Measurements from ENCODE around the gene AACS. TPM values are rescaled to one million over a fixed set of nuclear protein-coding genes. Genes with fewer than 3 reads are reported as not detected.
A peak's percentile ranks its signal among the peaks of the same experiment; 100 is the strongest.

The AACS gene
- total and polyA plus RNA-seq, 2 of the 13 experiments (the other 11 are each of a cell fraction or from before 2014, with no cell fraction given) = 23.3 to 28.8 TPM

DNA sequence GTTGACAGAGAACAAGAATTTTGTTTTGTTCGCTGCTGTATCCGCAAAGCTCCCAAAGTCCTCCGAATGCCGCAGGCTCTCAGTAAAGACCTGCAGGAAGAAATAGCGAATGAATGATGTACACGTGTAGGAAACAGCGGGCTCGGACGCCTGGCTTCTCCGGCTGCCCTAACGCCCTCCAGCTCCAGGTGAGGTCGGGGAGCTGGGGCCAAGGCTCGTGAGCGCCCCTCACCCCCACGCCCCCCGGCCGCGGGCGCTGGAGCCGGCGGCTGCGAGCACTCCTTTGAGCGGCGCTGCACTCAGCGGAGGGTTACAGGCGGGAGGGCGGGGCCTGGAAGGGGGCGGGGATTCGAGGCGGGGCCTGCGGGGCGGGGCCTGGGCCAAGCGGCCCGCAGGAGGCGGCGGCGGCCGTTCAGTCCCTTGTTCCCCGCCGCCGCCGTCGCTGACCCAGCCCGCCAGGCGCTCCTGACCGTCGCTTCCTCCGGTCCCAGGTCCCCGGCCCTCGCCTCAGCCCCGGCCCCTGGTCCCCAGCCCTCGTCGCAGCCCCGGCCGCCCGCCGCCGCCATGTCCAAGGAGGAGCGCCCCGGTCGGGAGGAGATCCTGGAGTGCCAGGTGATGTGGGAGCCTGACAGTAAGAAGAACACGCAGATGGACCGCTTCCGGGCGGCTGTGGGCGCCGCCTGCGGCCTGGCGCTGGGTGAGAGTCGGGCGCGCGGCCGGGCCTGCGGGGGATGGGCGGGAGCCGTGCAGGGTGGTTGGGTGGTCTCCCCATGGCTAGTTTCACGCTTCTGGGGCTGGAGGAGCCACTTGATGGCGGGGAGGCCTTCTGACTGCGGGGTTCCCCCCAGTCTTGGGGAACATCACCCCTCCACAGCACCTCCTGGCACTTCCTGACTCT lies at the start of gene AACS (continued):
- TF ChIP-seq, protein P1, sequence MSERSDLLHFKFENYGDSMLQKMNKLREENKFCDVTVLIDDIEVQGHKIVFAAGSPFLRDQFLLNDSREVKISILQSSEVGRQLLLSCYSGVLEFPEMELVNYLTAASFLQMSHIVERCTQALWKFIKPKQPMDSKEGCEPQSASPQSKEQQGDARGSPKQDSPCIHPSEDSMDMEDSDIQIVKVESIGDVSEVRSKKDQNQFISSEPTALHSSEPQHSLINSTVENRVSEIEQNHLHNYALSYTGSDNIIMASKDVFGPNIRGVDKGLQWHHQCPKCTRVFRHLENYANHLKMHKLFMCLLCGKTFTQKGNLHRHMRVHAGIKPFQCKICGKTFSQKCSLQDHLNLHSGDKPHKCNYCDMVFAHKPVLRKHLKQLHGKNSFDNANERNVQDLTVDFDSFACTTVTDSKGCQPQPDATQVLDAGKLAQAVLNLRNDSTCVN (CRISPR knock-in tag; IDR thresholded peaks at IDR 0.05; ENCODE audit: borderline replicate concordance) = no peak
- peak; percentile 8 for TF ChIP-seq FOXC1 (CRISPR knock-in tag; IDR thresholded peaks at IDR 0.05; ENCODE audit: borderline replicate concordance)
- TF ChIP-seq CEBPG (CRISPR knock-in tag; IDR thresholded peaks at IDR 0.05) = no peak
- TF ChIP-seq KLF13 (CRISPR knock-in tag; IDR thresholded peaks at IDR 0.05) = no peak; the same call in 1 of the 2 replicates
- TF ChIP-seq TBL1XR1 (IDR thresholded peaks at IDR 0.05; ENCODE audit: borderline replicate concordance, low read length, partially characterized antibody) = no peak
- TF ChIP-seq ZSCAN22 (CRISPR knock-in tag; IDR thresholded peaks at IDR 0.05) = no peak
- TF ChIP-seq, protein P2, sequence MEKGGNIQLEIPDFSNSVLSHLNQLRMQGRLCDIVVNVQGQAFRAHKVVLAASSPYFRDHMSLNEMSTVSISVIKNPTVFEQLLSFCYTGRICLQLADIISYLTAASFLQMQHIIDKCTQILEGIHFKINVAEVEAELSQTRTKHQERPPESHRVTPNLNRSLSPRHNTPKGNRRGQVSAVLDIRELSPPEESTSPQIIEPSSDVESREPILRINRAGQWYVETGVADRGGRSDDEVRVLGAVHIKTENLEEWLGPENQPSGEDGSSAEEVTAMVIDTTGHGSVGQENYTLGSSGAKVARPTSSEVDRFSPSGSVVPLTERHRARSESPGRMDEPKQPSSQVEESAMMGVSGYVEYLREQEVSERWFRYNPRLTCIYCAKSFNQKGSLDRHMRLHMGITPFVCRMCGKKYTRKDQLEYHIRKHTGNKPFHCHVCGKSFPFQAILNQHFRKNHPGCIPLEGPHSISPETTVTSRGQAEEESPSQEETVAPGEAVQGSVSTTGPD (CRISPR knock-in tag; IDR thresholded peaks at IDR 0.05) = no peak
- no peak for TF ChIP-seq SP1 (IDR thresholded peaks at IDR 0.05)
- TF ChIP-seq SP1 (CRISPR knock-in tag; IDR thresholded peaks at IDR 0.05) = peak; percentile 49; the same call in 1 of the 2 replicates
- no peak for TF ChIP-seq ZSCAN25 (CRISPR knock-in tag; IDR thresholded peaks at IDR 0.05)
- TF ChIP-seq AHR (CRISPR knock-in tag; IDR thresholded peaks at IDR 0.05) = no peak
- no peak for TF ChIP-seq MEF2D (CRISPR knock-in tag; IDR thresholded peaks at IDR 0.05)
- no peak for TF ChIP-seq GTF3A (CRISPR knock-in tag; conservative IDR thresholded peaks at IDR 0.05)
- TF ChIP-seq THYN1 (CRISPR knock-in tag; IDR thresholded peaks at IDR 0.05; ENCODE audit: borderline replicate concordance, low read depth) = no peak
- TF ChIP-seq, protein P3, sequence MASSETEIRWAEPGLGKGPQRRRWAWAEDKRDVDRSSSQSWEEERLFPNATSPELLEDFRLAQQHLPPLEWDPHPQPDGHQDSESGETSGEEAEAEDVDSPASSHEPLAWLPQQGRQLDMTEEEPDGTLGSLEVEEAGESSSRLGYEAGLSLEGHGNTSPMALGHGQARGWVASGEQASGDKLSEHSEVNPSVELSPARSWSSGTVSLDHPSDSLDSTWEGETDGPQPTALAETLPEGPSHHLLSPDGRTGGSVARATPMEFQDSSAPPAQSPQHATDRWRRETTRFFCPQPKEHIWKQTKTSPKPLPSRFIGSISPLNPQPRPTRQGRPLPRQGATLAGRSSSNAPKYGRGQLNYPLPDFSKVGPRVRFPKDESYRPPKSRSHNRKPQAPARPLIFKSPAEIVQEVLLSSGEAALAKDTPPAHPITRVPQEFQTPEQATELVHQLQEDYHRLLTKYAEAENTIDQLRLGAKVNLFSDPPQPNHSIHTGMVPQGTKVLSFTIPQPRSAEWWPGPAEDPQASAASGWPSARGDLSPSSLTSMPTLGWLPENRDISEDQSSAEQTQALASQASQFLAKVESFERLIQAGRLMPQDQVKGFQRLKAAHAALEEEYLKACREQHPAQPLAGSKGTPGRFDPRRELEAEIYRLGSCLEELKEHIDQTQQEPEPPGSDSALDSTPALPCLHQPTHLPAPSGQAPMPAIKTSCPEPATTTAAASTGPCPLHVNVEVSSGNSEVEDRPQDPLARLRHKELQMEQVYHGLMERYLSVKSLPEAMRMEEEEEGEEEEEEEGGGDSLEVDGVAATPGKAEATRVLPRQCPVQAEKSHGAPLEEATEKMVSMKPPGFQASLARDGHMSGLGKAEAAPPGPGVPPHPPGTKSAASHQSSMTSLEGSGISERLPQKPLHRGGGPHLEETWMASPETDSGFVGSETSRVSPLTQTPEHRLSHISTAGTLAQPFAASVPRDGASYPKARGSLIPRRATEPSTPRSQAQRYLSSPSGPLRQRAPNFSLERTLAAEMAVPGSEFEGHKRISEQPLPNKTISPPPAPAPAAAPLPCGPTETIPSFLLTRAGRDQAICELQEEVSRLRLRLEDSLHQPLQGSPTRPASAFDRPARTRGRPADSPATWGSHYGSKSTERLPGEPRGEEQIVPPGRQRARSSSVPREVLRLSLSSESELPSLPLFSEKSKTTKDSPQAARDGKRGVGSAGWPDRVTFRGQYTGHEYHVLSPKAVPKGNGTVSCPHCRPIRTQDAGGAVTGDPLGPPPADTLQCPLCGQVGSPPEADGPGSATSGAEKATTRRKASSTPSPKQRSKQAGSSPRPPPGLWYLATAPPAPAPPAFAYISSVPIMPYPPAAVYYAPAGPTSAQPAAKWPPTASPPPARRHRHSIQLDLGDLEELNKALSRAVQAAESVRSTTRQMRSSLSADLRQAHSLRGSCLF (CRISPR knock-in tag; IDR thresholded peaks at IDR 0.05; ENCODE audit: borderline replicate concordance) = no peak
- TF ChIP-seq, protein P4, sequence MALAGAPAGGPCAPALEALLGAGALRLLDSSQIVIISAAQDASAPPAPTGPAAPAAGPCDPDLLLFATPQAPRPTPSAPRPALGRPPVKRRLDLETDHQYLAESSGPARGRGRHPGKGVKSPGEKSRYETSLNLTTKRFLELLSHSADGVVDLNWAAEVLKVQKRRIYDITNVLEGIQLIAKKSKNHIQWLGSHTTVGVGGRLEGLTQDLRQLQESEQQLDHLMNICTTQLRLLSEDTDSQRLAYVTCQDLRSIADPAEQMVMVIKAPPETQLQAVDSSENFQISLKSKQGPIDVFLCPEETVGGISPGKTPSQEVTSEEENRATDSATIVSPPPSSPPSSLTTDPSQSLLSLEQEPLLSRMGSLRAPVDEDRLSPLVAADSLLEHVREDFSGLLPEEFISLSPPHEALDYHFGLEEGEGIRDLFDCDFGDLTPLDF (CRISPR knock-in tag; IDR thresholded peaks at IDR 0.05) = no peak
- TF ChIP-seq ZNF768 (CRISPR knock-in tag; IDR thresholded peaks at IDR 0.05) = peak; percentile 28; the same call in 1 of the 2 replicates
- no peak for TF ChIP-seq BRD4 (CRISPR knock-in tag; IDR thresholded peaks at IDR 0.05)
- TF ChIP-seq, protein P5, sequence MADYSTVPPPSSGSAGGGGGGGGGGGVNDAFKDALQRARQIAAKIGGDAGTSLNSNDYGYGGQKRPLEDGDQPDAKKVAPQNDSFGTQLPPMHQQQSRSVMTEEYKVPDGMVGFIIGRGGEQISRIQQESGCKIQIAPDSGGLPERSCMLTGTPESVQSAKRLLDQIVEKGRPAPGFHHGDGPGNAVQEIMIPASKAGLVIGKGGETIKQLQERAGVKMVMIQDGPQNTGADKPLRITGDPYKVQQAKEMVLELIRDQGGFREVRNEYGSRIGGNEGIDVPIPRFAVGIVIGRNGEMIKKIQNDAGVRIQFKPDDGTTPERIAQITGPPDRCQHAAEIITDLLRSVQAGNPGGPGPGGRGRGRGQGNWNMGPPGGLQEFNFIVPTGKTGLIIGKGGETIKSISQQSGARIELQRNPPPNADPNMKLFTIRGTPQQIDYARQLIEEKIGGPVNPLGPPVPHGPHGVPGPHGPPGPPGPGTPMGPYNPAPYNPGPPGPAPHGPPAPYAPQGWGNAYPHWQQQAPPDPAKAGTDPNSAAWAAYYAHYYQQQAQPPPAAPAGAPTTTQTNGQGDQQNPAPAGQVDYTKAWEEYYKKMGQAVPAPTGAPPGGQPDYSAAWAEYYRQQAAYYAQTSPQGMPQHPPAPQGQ (CRISPR knock-in tag; IDR thresholded peaks at IDR 0.05; ENCODE audit: borderline replicate concordance) = no peak
